GM21390 (cell line): ENCODE data around the gene TK1.

Source experiments
- ATAC-seq: cut with Tn5 transposase; IDR thresholded peaks from one replicate; pipeline ENCODE4 v1.9.1; 2021; ENCODE audit not compliant: unreplicated experiment

Gene TK1

DNA sequence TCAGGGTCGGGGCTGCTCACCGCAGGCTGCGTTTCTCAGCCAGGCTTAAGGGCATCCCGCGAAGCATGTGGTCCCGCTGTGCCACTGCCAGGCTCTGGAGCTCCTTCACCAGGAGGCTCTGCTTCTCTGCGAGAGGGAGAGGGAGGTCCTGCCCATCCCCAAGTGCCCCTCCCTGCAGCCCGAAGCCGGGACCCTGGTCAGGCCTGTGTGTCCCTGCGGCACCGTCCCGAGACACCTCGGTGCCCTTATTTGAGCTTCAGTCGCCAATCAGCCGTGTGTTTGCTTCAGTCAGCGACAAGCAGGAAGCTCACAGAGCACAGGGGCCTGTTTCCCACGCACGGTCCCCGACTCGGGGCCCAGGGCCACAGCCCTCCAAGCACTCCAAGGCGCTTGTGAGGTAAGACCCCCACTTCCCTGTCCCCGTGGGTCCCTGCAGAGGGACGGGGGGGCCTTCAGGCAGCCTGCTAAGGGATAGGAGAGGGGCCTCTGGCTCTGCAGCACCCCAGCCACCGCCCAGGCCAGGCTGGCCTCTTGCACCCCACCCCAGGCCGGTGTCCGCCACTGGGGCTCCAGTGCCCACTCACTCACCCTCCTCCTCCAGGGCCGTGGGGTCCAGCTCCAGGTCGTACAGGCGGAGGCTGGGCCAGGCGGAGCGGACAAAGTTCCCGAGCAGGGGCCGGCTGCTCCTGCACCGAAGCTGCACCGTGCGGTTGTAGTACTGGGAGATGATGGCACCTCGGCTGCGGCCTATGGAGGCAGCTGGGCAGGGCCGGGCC is 61.5 kb downstream of the TK1 start:
- ATAC-seq = no peak

DNA sequence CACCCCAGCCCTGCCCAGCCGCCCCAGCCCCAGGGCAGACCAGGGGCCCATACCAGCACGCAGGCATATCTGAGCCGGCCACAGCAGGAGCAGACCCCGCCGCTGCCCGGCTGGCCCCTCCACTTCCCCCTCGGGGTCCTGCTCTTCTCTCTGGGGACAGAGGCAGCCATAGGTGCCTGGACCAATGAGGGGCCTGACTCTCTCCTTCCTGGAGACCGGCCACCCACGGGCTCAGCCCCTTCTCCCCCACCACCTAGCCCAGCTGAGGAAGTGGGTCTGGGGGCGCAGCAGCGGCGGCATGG is 62.1 kb downstream of the TK1 start:
- ATAC-seq = no peak
